Neural cell (in vitro differentiated cells): ENCODE results near the gene LYRM7. TPM values are rescaled to one million over a fixed set of nuclear protein-coding genes. Genes with fewer than 3 reads are reported as not detected.

Experiments
- H2AFZ ChIP-seq: fragments of 200-600, 300-800 bp; sonication (generic), shearing (Covaris generic); 2 replicates; pipeline ENCODE4 v1.6.0; 2014; ENCODE audit warnings: low read depth, mild to moderate bottlenecking, antibody characterized with exemption, low read length, moderate library complexity
- H3F3A ChIP-seq: fragments of 200-600 bp; shearing (Covaris generic); 2 replicates; pipeline ENCODE4 v1.6.1; 2016; ENCODE audit warnings: mild to moderate bottlenecking, moderate library complexity, mixed read lengths, antibody characterized with exemption, low read length; ENCODE audit not compliant: insufficient read depth, poor library complexity, severe bottlenecking
- H3K27ac ChIP-seq: fragments of 200-600, 300-800 bp; sonication (generic), shearing (Covaris generic); 2 replicates; pipeline ENCODE4 v1.5.1; 2014; ENCODE audit warnings: mild to moderate bottlenecking, low read length, moderate library complexity
- H3K27me3 ChIP-seq: fragments of 300-800, 200-600 bp; sonication (generic), shearing (Covaris generic); 2 replicates; pipeline ENCODE4 v1.6.0; 2014; ENCODE audit warnings: mild to moderate bottlenecking, low read depth, low read length, moderate library complexity; ENCODE audit not compliant: insufficient read depth
- H3K36me3 ChIP-seq: fragments of 300-800, 200-600 bp; sonication (generic), shearing (Covaris generic); 2 replicates; pipeline ENCODE4 v1.5.1; 2014; ENCODE audit warnings: mild to moderate bottlenecking, antibody characterized with exemption, low read length, moderate library complexity; ENCODE audit not compliant: insufficient read depth
- H3K4me2 ChIP-seq: fragments of 300-800, 200-600 bp; sonication (generic), shearing (Covaris generic); 2 replicates; pipeline ENCODE4 v1.6.0; 2014; ENCODE audit warnings: mild to moderate bottlenecking, low read length
- H3K4me3 ChIP-seq: fragments of 300-800, 200-600 bp; sonication (generic), shearing (Covaris generic); 2 replicates; pipeline ENCODE4 v1.5.1; 2014; ENCODE audit warnings: mild to moderate bottlenecking, low read length, moderate library complexity
- H3K79me2 ChIP-seq: fragments of 200-600 bp; shearing (Covaris generic); replicated peaks from 2 replicates; pipeline ENCODE4 v1.6.0; 2014; ENCODE audit warnings: mild to moderate bottlenecking, low read length, moderate library complexity; ENCODE audit not compliant: insufficient read depth
- H3K9ac ChIP-seq: fragments of 300-800, 200-600 bp; sonication (generic), shearing (Covaris generic); 2 replicates; pipeline ENCODE4 v1.6.1; 2016; ENCODE audit warnings: mild to moderate bottlenecking, low read length, mixed read lengths
- H3K9me2 ChIP-seq: fragments of 200-600 bp; shearing (Covaris generic); 2 replicates; pipeline ENCODE4 v1.6.1; 2016; ENCODE audit warnings: mild to moderate bottlenecking, low read length, mixed read lengths; ENCODE audit not compliant: insufficient read depth
- H3K9me3 ChIP-seq: fragments of 200-600, 300-800 bp; sonication (generic), shearing (Covaris generic); 2 replicates; pipeline ENCODE4 v1.6.1; 2016; ENCODE audit warnings: mild to moderate bottlenecking, mixed run types, low read length, moderate library complexity, mixed read lengths
- H4K20me1 ChIP-seq: fragments of 200-600 bp; shearing (Covaris generic); 2 replicates; pipeline ENCODE4 v1.6.1; 2016; ENCODE audit warnings: mild to moderate bottlenecking, mixed run types; ENCODE audit not compliant: insufficient read depth
- CTCF ChIP-seq: fragments of 450-650 bp; IDR thresholded peaks from 2 replicates; pipeline ENCODE4 v1.5.1; 2014; ENCODE audit warnings: antibody characterized with exemption, mild to moderate bottlenecking, moderate library complexity; ENCODE audit not compliant: poor library complexity, severe bottlenecking
- EP300 ChIP-seq: fragments of 450-650 bp; conservative IDR thresholded peaks from 2 replicates; pipeline ENCODE4 v1.6.1; 2014; ENCODE audit warnings: antibody characterized with exemption, mild to moderate bottlenecking, moderate library complexity; ENCODE audit not compliant: poor library complexity, severe bottlenecking
- EZH2 ChIP-seq: fragments of 200-600, 300-800 bp; shearing (Covaris generic), sonication (generic); IDR thresholded peaks from 2 replicates; pipeline ENCODE4 v1.6.1; 2014; ENCODE audit warnings: antibody characterized with exemption, low read length, borderline replicate concordance, mild to moderate bottlenecking; ENCODE audit not compliant: insufficient read depth, poor library complexity, severe bottlenecking
- MXI1 ChIP-seq: fragments of 450-650 bp; conservative IDR thresholded peaks from 2 replicates; pipeline ENCODE4 v1.6.1; 2014; ENCODE audit warnings: antibody characterized with exemption, mild to moderate bottlenecking; ENCODE audit not compliant: poor library complexity, severe bottlenecking
- POLR2AphosphoS5 ChIP-seq: IDR thresholded peaks from 2 replicates; pipeline ENCODE4 v1.6.1; 2012
- RAD21 ChIP-seq: fragments of 450-650 bp; conservative IDR thresholded peaks from 2 replicates; pipeline ENCODE4 v1.6.1; 2014; ENCODE audit warnings: antibody characterized with exemption, mild to moderate bottlenecking, moderate library complexity
- REST ChIP-seq: IDR thresholded peaks from 2 replicates; pipeline ENCODE4 v1.6.1; 2012; ENCODE audit warnings: borderline replicate concordance
- SMC3 ChIP-seq: fragments of 450-650 bp; conservative IDR thresholded peaks from 2 replicates; pipeline ENCODE4 v1.6.1; 2014; ENCODE audit warnings: antibody characterized with exemption, mild to moderate bottlenecking, moderate library complexity; ENCODE audit not compliant: poor library complexity
- TAF1 ChIP-seq: IDR thresholded peaks from 2 replicates; pipeline ENCODE4 v1.6.1; 2012; ENCODE audit warnings: low read depth
- polyA plus RNA-seq: library from polyadenylated mRNA; depleted of rRNA; stranded (reverse); fragments of >200 nt; gene quantifications from 2 replicates; pipeline ENCODE4 v1.2.3, GENCODE V29; 2014

Gene LYRM7
- polyA plus RNA-seq, 1 donor from 2014 or later: 8.3 TPM

GRCh38 chr5:131206061-131206460, 35.3 kb downstream of the LYRM7 start:
- Histone ChIP-seq H3K9ac (no peak overlapping the region), H3K9me2 (no peaks in the 10 kb centered on the region)
- TF ChIP-seq EZH2 (no peak), RAD21 (no peak), REST (no peak), CTCF (no peak), SMC3 (no peak), EP300 (no peak), POLR2AphosphoS5 (no peak), TAF1 (no peak), MXI1 (no peak)

GRCh38 chr5:131206772-131207171, 36.0 kb downstream of the LYRM7 start:
- Histone ChIP-seq H3K9me3 (no peaks in the 10 kb centered on the region), H3K27ac (no peak overlapping the region), H3K9me2 (no peaks in the 10 kb centered on the region), H3F3A (no peaks in the 10 kb centered on the region), H3K4me3 (no peak overlapping the region), H3K79me2 (no peaks in the 10 kb centered on the region), H3K9ac (no peak overlapping the region), H3K27me3 (no peaks in the 10 kb centered on the region), H4K20me1 (no peaks in the 10 kb centered on the region), H2AFZ (no peak overlapping the region), H3K36me3 (no peaks in the 10 kb centered on the region), H3K4me2 (no peak overlapping the region)
- TF ChIP-seq CTCF (no peak), EP300 (no peak), REST (no peak), TAF1 (no peak), RAD21 (no peak), MXI1 (no peak), SMC3 (no peak), EZH2 (no peak), POLR2AphosphoS5 (no peak)

More at GRCh38 chr5:131206061-131206460, 35.3 kb downstream of the LYRM7 start:
- Histone ChIP-seq H2AFZ (no peak overlapping the region), H4K20me1 (no peaks in the 10 kb centered on the region), H3K27me3 (no peaks in the 10 kb centered on the region), H3K9me3 (no peaks in the 10 kb centered on the region), H3K36me3 (no peaks in the 10 kb centered on the region), H3K27ac (no peak overlapping the region), H3K79me2 (no peaks in the 10 kb centered on the region), H3K4me3 (no peak overlapping the region), H3K4me2 (no peak overlapping the region), H3F3A (no peaks in the 10 kb centered on the region)
